ENCODE data around the gene ATP11A. TPM values are rescaled to one million over a fixed set of nuclear protein-coding genes. Genes with fewer than 3 reads are reported as not detected.

Gene ATP11A
- total and polyA plus RNA-seq, 2 experiments from 2014 or later = 28.7 to 30.8 TPM

DNA sequence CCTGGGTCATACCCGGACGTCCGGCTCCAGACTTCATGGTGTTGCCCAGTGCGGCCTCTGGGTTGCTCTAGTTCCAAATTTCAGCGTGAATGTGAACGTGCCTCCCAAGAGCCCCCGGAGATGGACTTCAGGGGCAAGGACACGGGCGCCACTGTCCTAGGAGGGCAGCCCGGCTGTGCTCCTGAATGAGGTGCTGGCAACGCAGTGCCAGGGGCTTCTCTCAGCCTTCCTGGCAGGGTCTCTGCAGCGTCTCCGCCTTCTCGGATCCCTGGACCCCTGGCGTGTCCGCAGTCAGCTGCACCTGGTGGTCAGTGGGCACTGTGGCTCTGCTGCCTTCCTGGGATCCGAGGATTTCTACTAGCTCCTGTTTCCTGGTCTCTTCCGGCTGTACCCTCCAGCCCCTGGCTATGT is 177.5 kb downstream of the ATP11A start:
- Histone ChIP-seq H3K9me2 (replicated peaks; ENCODE audit: insufficient read depth) (no peaks in the 10 kb centered on the region), H3K36me3 (replicated peaks; ENCODE audit: insufficient read depth, low read depth) (no peaks in the 10 kb centered on the region), H2AFZ (no peak overlapping the region), H3K27ac (no peak overlapping the region), H3K4me2 (no peak overlapping the region), H3K4me3 (no peak overlapping the region), H3K27me3 (no peaks in the 10 kb centered on the region), H3K79me2 (no peaks in the 10 kb centered on the region), H4K20me1 (ENCODE audit: insufficient read depth, poor library complexity, severe bottlenecking) (no peaks in the 10 kb centered on the region), H3K9me3 (ENCODE audit: low read depth) (no peaks in the 10 kb centered on the region), H3K4me1 (ENCODE audit: insufficient read depth) (no peaks in the 10 kb centered on the region)
- TF ChIP-seq CTCF (IDR thresholded peaks at IDR 0.05; ENCODE audit: poor library complexity) = no peak
- TF ChIP-seq EZH2phosphoT487 (IDR thresholded peaks at IDR 0.05; ENCODE audit: low read depth, severe bottlenecking, unreplicated experiment) = no peak
- TF ChIP-seq EZH2 (IDR thresholded peaks at IDR 0.05; ENCODE audit: borderline replicate concordance) = no peak
- 98% methylated on average over 18 of the region's 18 CpGs for WGBS (ENCODE audit: low lambda C conversion rate, missing lambda C conversion rate)
- no peak for DNase-seq (ENCODE audit: low spot score)

DNA sequence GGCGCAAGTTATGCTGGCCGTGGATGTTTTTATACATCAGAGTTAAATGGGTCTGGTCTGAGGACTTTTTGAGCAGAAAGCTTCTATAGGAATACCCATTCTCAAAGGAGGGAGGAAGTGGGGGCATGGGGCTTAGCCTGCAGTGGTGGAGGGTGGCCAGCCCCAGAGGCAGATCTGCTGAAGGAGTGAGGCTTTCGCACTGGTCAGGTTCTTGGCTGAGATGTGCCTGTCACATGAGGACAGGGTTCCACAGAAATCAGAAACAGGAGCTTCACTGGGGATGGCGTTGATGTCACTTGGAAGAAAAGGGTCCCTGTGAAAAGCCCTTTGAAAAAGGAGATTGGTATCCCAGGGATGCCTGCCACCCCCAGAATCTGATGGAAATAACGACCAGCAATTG is 178.5 kb downstream of the ATP11A start:
- no peak overlapping the region for H3K4me2 ChIP-seq
- no peak overlapping the region for H3K27ac ChIP-seq
- no peaks in the 10 kb centered on the region for H4K20me1 ChIP-seq (ENCODE audit: insufficient read depth, poor library complexity, severe bottlenecking)
- H3K79me2 ChIP-seq = no peaks in the 10 kb centered on the region
- H3K4me1 ChIP-seq (ENCODE audit: insufficient read depth) = no peaks in the 10 kb centered on the region
- DNase-seq (ENCODE audit: low spot score) = no peak
- TF ChIP-seq CTCF (IDR thresholded peaks at IDR 0.05; ENCODE audit: poor library complexity) (no peak), EZH2 (IDR thresholded peaks at IDR 0.05; ENCODE audit: borderline replicate concordance) (no peak), EZH2phosphoT487 (IDR thresholded peaks at IDR 0.05; ENCODE audit: low read depth, severe bottlenecking, unreplicated experiment) (no peak)
- WGBS (ENCODE audit: low lambda C conversion rate, missing lambda C conversion rate) = 96% methylated on average over 5 of the region's 5 CpGs
- no peak overlapping the region for H2AFZ ChIP-seq
- H3K36me3 ChIP-seq (replicated peaks; ENCODE audit: insufficient read depth, low read depth) = no peaks in the 10 kb centered on the region
- no peaks in the 10 kb centered on the region for H3K27me3 ChIP-seq
- no peak overlapping the region for H3K4me3 ChIP-seq
- no peaks in the 10 kb centered on the region for H3K9me3 ChIP-seq (ENCODE audit: low read depth)
- no peaks in the 10 kb centered on the region for H3K9me2 ChIP-seq (replicated peaks; ENCODE audit: insufficient read depth)

DNA sequence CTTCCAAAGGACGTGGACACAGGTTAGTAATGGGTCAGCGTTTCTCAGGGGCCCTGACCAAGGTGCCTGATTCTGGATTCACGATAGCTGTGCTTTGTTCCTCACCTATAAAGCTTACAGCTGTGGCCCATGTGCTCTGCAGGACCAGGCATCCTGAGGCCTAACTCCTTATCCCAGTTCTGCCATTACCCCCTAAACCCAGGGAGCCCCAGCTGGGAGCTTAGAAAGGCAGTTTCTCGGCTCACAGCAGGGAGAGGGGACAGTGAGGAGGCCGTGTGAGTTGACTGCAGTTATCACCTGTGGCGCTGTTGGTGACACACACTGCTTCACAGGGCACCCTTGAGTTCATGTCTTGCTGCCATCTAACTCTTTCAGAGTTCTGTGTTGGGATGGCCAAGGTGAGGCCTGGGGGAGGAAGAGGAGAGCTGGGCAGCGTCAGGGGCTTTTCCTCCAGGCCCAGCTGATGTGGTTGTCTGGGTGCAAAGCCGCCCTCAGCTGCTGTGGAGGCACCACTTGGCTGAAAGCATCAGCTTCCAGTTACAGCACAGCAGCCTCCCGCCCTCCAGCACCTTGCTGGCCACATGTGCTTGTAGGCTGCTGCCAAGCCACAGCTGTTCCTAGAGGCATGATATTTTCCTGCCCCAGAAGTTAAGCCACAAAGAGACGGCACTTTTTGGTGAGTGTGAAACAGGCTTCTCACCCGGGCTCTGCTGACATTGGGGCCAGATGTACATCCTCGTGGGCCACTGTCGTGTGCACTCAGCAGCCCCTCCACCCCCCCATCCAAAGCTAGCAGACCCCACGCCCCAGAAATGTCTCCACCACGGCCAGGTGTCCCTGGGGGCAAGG is 179.6 kb downstream of the ATP11A start:
- no peaks in the 10 kb centered on the region for H3K4me1 ChIP-seq (ENCODE audit: insufficient read depth)
- no peaks in the 10 kb centered on the region for H3K79me2 ChIP-seq
- H3K27me3 ChIP-seq = no peaks in the 10 kb centered on the region
- H3K9me2 ChIP-seq (replicated peaks; ENCODE audit: insufficient read depth) = no peaks in the 10 kb centered on the region
- H2AFZ ChIP-seq = no peak overlapping the region
- no peak for DNase-seq (ENCODE audit: low spot score)
- TF ChIP-seq EZH2phosphoT487 (IDR thresholded peaks at IDR 0.05; ENCODE audit: low read depth, severe bottlenecking, unreplicated experiment) (no peak), CTCF (IDR thresholded peaks at IDR 0.05; ENCODE audit: poor library complexity) (no peak)
- H3K27ac ChIP-seq = no peak overlapping the region
- no peak overlapping the region for H3K4me2 ChIP-seq
- no peak overlapping the region for H3K4me3 ChIP-seq
- H3K9me3 ChIP-seq (ENCODE audit: low read depth) = no peaks in the 10 kb centered on the region
- WGBS (ENCODE audit: low lambda C conversion rate, missing lambda C conversion rate) = 81% methylated on average over 15 of the region's 15 CpGs
- no peaks in the 10 kb centered on the region for H4K20me1 ChIP-seq (ENCODE audit: insufficient read depth, poor library complexity, severe bottlenecking)
- H3K36me3 ChIP-seq (replicated peaks; ENCODE audit: insufficient read depth, low read depth) = no peaks in the 10 kb centered on the region
